Esophagus muscularis mucosa (tissue), 4 donors: ENCODE data around the gene BLOC1S3. TPM values are rescaled to one million over a fixed set of nuclear protein-coding genes. Genes with fewer than 3 reads are reported as not detected.
"Not testable (repeated sequence)": the region's sequence is repeated elsewhere in the genome, so short reads cannot be mapped to it uniquely, and the experiment has no call there.

Source experiments
- DNase-seq: peaks from one replicate; pipeline ENCODE4 v3.0.0-alpha.2; 2017; ENCODE audit errors: extremely low spot score
- H3K27ac ChIP-seq, 4 donors: fragments of 200-600 bp; sonication (generic); replicated peaks in 1 of 4; 1 replicate in 3 of 4; 2 replicates in 1 of 4; pipeline ENCODE4 v1.5.1; 2016 to 2019; ENCODE audit warnings: mild to moderate bottlenecking in 1 of 4
- H3K27me3 ChIP-seq, 4 donors: fragments of 200-600 bp; sonication (generic); one replicate each; pipeline versions ENCODE4 v1.5.1 to v1.6.0; 2016 to 2019
- H3K36me3 ChIP-seq, 4 donors: fragments of 200-600 bp; sonication (generic); one replicate each; pipeline ENCODE4 v1.5.1; 2016 to 2019
- H3K4me1 ChIP-seq, 4 donors: fragments of 200-600 bp; sonication (generic); one replicate each; pipeline ENCODE4 v1.5.1; 2016 to 2019
- H3K4me3 ChIP-seq, 4 donors: fragments of 200-600 bp; sonication (generic); 1 replicate in 2 of 4; 2 replicates in 2 of 4; pipeline ENCODE4 v1.5.1; 2016 to 2019; ENCODE audit warnings: mild to moderate bottlenecking in 4 of 4, moderate library complexity in 1 of 4
- H3K9me3 ChIP-seq, 4 donors: fragments of 200-600 bp; sonication (generic); 1 replicate in 3 of 4; 2 replicates in 1 of 4; pipeline ENCODE4 v1.5.1; 2016 to 2019
- EP300 ChIP-seq: sonication (generic); formaldehyde crosslinking; IDR thresholded peaks from one replicate; pipeline ENCODE4 v1.6.1; 2017; ENCODE audit warnings: antibody characterized with exemption
- POLR2A ChIP-seq: fragments of 450-650 bp; IDR thresholded peaks from one replicate; pipeline ENCODE4 v1.6.1; 2017; ENCODE audit warnings: antibody characterized with exemption, moderate library complexity, mild to moderate bottlenecking, low read depth
- POLR2AphosphoS5 ChIP-seq, 2 donors: sonication (generic); formaldehyde crosslinking; IDR thresholded peaks; one replicate each; pipeline ENCODE4 v1.6.1; 2017; ENCODE audit warnings: antibody characterized with exemption in 2 of 2
- WGBS: methylation state at CpG from one replicate; pipeline ENCODE4 v1.1.5; 2018; 5-methylcytosine and 5-hydroxymethylcytosine counted together
- intact Hi-C: fragments of 100-400 bp; cut with DNase I; formaldehyde crosslinking; loops from one replicate; pipeline ENCODE4 v1.15.1; 2023
- total RNA-seq, 4 donors: library from RNA; depleted of rRNA; stranded (reverse); fragments of >200 nt; gene quantifications; one replicate each; pipeline versions ENCODE4 v1.1.0 to v1.2.1, GENCODE V29; 2016
- TF ChIP-seq, protein P1 (sequence below), 3 experiments: fragments of 200-600 bp in 2 of 3; fragments of 450-650 bp in 1 of 3; sonication (generic) in 2 of 3; IDR thresholded peaks; one replicate each; pipeline ENCODE4 v1.5.1; 2017 to 2019; ENCODE audit warnings: antibody characterized with exemption in 3 of 3, mild to moderate bottlenecking in 2 of 3, moderate library complexity in 1 of 3

BLOC1S3 gene
- total RNA-seq, 4 donors from 2014 or later, result 5.4 to 21.9 (median 16.1) TPM

DNA sequence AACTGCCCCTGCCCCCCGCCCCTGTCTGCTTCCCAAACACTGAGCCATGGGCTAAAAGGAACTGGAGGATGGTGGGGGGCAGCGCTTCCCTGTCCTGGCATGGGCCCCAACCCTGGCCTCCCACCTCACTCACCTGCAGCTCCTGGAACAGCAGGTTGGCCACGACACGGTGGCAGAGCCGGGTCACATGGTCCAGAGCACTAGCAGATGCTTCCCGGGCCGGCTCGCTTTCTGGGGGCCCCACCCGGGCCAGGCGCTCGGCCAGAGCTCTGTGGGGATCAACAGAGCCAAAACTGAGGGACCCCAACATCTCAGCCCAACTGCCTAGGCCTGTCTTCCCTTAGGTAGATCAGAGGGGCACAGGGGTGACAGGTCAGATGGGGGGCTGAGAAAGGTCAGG is 46.1 kb downstream of the BLOC1S3 start:
- no peaks in the 10 kb centered on the region for H3K36me3 ChIP-seq
- no peak overlapping the region for H3K27ac ChIP-seq
- no peak overlapping the region for H3K4me3 ChIP-seq
- no peaks in the 10 kb centered on the region for H3K9me3 ChIP-seq
- WGBS, result 48% methylated on average over 9 of the region's 11 CpGs
- peaks cover 0 to 62% (median under 1%) of the 10 kb centered on the region in 4 donors for H3K27me3 ChIP-seq
- TF ChIP-seq EP300 (no peak), POLR2AphosphoS5 (IDR thresholded peaks at IDR 0.05) (no peak), POLR2A (no peak)
- TF ChIP-seq, protein P1, sequence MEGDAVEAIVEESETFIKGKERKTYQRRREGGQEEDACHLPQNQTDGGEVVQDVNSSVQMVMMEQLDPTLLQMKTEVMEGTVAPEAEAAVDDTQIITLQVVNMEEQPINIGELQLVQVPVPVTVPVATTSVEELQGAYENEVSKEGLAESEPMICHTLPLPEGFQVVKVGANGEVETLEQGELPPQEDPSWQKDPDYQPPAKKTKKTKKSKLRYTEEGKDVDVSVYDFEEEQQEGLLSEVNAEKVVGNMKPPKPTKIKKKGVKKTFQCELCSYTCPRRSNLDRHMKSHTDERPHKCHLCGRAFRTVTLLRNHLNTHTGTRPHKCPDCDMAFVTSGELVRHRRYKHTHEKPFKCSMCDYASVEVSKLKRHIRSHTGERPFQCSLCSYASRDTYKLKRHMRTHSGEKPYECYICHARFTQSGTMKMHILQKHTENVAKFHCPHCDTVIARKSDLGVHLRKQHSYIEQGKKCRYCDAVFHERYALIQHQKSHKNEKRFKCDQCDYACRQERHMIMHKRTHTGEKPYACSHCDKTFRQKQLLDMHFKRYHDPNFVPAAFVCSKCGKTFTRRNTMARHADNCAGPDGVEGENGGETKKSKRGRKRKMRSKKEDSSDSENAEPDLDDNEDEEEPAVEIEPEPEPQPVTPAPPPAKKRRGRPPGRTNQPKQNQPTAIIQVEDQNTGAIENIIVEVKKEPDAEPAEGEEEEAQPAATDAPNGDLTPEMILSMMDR (IDR thresholded peaks at IDR 0.05), result no peak
- no peaks in the 10 kb centered on the region for H3K4me1 ChIP-seq
- DNase-seq, result no peak
- intact Hi-C loops, result no loop called here

DNA sequence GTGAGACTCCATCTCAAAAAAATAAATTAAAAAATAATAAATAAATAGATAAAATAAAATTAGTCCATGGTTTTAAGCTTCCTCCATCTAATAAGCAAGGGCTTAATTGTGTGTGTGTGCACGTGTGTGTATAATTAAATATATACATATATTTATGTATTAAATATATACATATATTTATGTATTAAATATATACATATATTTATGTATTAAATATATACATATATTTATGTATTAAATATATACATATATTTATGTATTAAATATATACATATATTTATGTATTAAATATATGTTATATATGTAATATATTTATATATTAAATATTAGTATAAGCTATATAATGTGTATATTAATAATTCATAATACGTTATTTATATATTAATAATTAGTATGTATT is 50.5 kb downstream of the BLOC1S3 start:
- 85% methylated on average over 2 of the region's 2 CpGs for WGBS
- H3K4me1 ChIP-seq, H3K4me3 ChIP-seq, H3K36me3 ChIP-seq, H3K27ac ChIP-seq, H3K9me3 ChIP-seq, intact Hi-C loops, DNase-seq: not testable (repeated sequence)
- H3K27me3 ChIP-seq, result peaks cover 0 to 54% (median 0%) of the 10 kb centered on the region in 4 donors

Other genes with a start within 250 kb of the BLOC1S3 start
- gene APOC4, start 236.5 kb upstream of the BLOC1S3 start, total RNA-seq, result not detected
- gene APOC2, start 232.7 kb upstream of the BLOC1S3 start, total RNA-seq, result not detected
- 100 to 1,000 TPM in 2 of 4 donors, 10 to 100 TPM in 2; 46.6 to 154 (median 79.5) TPM for gene CLPTM1, start 223.4 kb upstream of the BLOC1S3 start, total RNA-seq
- 10 to 100 TPM in 1 of 4 donors, 1 to 10 TPM in 3; 5.8 to 15.9 (median 7.5) TPM for gene RELB, start 177.3 kb upstream of the BLOC1S3 start, total RNA-seq
- 10 to 100 TPM; 20.7 to 59.8 (median 32.9) TPM for gene CLASRP, start 139.7 kb upstream of the BLOC1S3 start, total RNA-seq
- gene ZNF296, start 102.3 kb upstream of the BLOC1S3 start, total RNA-seq, result under 1 TPM in 2 of 4 donors, not detected in 2; 0.17 to 0.23 TPM
- gene GEMIN7, start 99.5 kb upstream of the BLOC1S3 start, total RNA-seq, result 10 to 100 TPM; 12.3 to 19.1 (median 15.3) TPM
- gene PPP1R37, start 85.6 kb upstream of the BLOC1S3 start, total RNA-seq, result 10 to 100 TPM; 21.0 to 46.7 (median 28.3) TPM
- under 1 TPM in 1 of 4 donors, not detected in 3; 0.26 TPM for gene NKPD1, start 17.8 kb upstream of the BLOC1S3 start, total RNA-seq
- 10 to 100 TPM; 18.3 to 27.0 (median 19.4) TPM for gene TRAPPC6A, start 547 bp upstream of the BLOC1S3 start, total RNA-seq
- gene EXOC3L2, start 66.6 kb downstream of the BLOC1S3 start, total RNA-seq, result 1 to 10 TPM in 3 of 4 donors, under 1 TPM in 1; 0.42 to 3.6 (median 2.5) TPM
- 10 to 100 TPM; 17.4 to 36.9 (median 27.5) TPM for gene MARK4, start 72.5 kb downstream of the BLOC1S3 start, total RNA-seq
- gene CKM, start 144.1 kb downstream of the BLOC1S3 start, total RNA-seq, result 1 to 10 TPM in 2 of 4 donors, under 1 TPM in 1, not detected in 1; 0.66 to 1.4 (median 1.1) TPM
- not detected for gene KLC3, start 162.0 kb downstream of the BLOC1S3 start, total RNA-seq
- gene ERCC2, start 191.8 kb downstream of the BLOC1S3 start, total RNA-seq, result 10 to 100 TPM in 2 of 4 donors, 1 to 10 TPM in 2; 6.5 to 16.6 (median 11.4) TPM
- gene PPP1R13L, start 226.3 kb downstream of the BLOC1S3 start, total RNA-seq, result 10 to 100 TPM in 2 of 4 donors, 1 to 10 TPM in 2; 4.1 to 16.8 (median 9.5) TPM
- gene POLR1G, start 227.9 kb downstream of the BLOC1S3 start, total RNA-seq, result 1 to 10 TPM; 2.9 to 8.7 (median 6.0) TPM
- 100 to 1,000 TPM in 1 of 4 donors, 10 to 100 TPM in 3; 62.8 to 102 (median 69.3) TPM for gene ERCC1, start 245.1 kb downstream of the BLOC1S3 start, total RNA-seq